ENCODE data around the gene TBX2. TPM values are rescaled to one million over a fixed set of nuclear protein-coding genes. Genes with fewer than 3 reads are reported as not detected.

The TBX2 gene
- total and polyA plus RNA-seq, 2 of the 4 experiments (the other 2 are of a cell fraction): 20.1 to 64.1 TPM

GRCh38 chr17:61371179-61371578 is 28.5 kb upstream of the TBX2 start:
- Histone ChIP-seq H3K4me3 (ENCODE audit: insufficient read depth, low read depth, low read length) (no peak overlapping the region), H3K9me1 (ENCODE audit: insufficient read depth, low read length) (0 out of 2 replicates have a peak, but pooled peaks cover 4% of the 10 kb centered on the region), H3K4me2 (ENCODE audit: low read depth, low read length) (no peak overlapping the region), H3K9ac (ENCODE audit: low read depth, low read length) (no peak overlapping the region), H3K56ac (ENCODE audit: extremely low read depth, insufficient read depth, low read length) (no peak overlapping the region), H3K14ac (replicated peaks; ENCODE audit: low read depth, low read length) (no peak overlapping the region), H3K23ac (ENCODE audit: low read depth, low read length) (no peak overlapping the region), H2BK5ac (ENCODE audit: low read depth, low read length, poor library complexity, severe bottlenecking) (no peak overlapping the region), H4K91ac (ENCODE audit: insufficient read depth, low read depth, low read length) (no peak overlapping the region), H2AK5ac (ENCODE audit: low read depth, low read length) (no peak overlapping the region; the same call in 1 of the 2 replicates), H4K8ac (ENCODE audit: low read depth in 2 of 2, low read length in 2 of 2) (no peak overlapping the region), H3K36me3 (ENCODE audit: control insufficient read depth, insufficient read depth, low read length) (no peaks in the 10 kb centered on the region), H3K4me1 (ENCODE audit: control insufficient read depth, insufficient read depth, low read length) (0 out of 2 replicates have a peak, but pooled peaks cover 2% of the 10 kb centered on the region), H3K4ac (ENCODE audit: low read depth, low read length) (no peak overlapping the region), H3K9me3 (ENCODE audit: control insufficient read depth, insufficient read depth, low read length) (no peaks in the 10 kb centered on the region), H2BK15ac (ENCODE audit: low read depth, low read length) (no peak overlapping the region), H4K20me1 (ENCODE audit: insufficient read depth, low read length) (no peaks in the 10 kb centered on the region), H3K27ac (ENCODE audit: insufficient read depth, low read length) (no peak overlapping the region), H3K27me3 (ENCODE audit: control insufficient read depth, insufficient read depth, low read length) (no peaks in the 10 kb centered on the region), H3K79me1 (ENCODE audit: low read depth in 1 of 2, low read length in 2 of 2) (no peaks in the 10 kb centered on the region), H2BK20ac (ENCODE audit: low read depth, low read length) (no peak overlapping the region), H2BK120ac (ENCODE audit: low read depth, low read length) (no peak overlapping the region), H2AFZ (replicated peaks; ENCODE audit: low read length, poor library complexity) (no peak overlapping the region), H3K18ac (ENCODE audit: low read depth, low read length) (no peak overlapping the region), H2AK9ac (replicated peaks; ENCODE audit: low read depth, low read length, poor library complexity) (peak overlapping the region; percentile 24), H4K5ac (ENCODE audit: low read depth, low read length) (no peak overlapping the region)
- CTCF ChIA-PET: no interaction called here
- DNase-seq: no peak
- ATAC-seq (ENCODE audit: low read depth): no peak
- WGBS, 2 experiments (ENCODE audit: extremely low coverage in 2 of 2, insufficient read length in 1 of 2): no CpG with 5 or more reads among the region's 1 CpG
- intact Hi-C loops (cut with micrococcal nuclease): no loop called here
- in situ Hi-C loops (cut with MboI; ENCODE audit: low sequenced_read_pairs): no loop called here
- no TSS peak for BruUV-seq (replicated peaks)
- POLR2A ChIA-PET (ENCODE audit: unreplicated experiment): no interaction called here
- dilution Hi-C loops (cut with HindIII; ENCODE audit: low sequenced_read_pairs, unreplicated experiment): no loop called here
- TF ChIP-seq RCOR1 (IDR thresholded peaks at IDR 0.05; ENCODE audit: insufficient replicate concordance, low read length): no peak
- no peak for TF ChIP-seq CHD1 (IDR thresholded peaks at IDR 0.05; ENCODE audit: low read depth, low read length)
- no peak for TF ChIP-seq NFE2L2 (IDR thresholded peaks at IDR 0.05; ENCODE audit: low read depth, low read length)
- no peak for TF ChIP-seq CEBPB (IDR thresholded peaks at IDR 0.05; ENCODE audit: low read depth, low read length)
- TF ChIP-seq POLR2A (IDR thresholded peaks at IDR 0.05; ENCODE audit: low read depth, low read length): no peak
- no peak for TF ChIP-seq RFX5 (IDR thresholded peaks at IDR 0.05; ENCODE audit: low read depth, low read length)
- no peak for TF ChIP-seq FOS (IDR thresholded peaks at IDR 0.05; ENCODE audit: low read depth, low read length)
- TF ChIP-seq MAZ (IDR thresholded peaks at IDR 0.05; ENCODE audit: borderline replicate concordance, low read depth, low read length): no peak
- TF ChIP-seq MAFK (IDR thresholded peaks at IDR 0.05; ENCODE audit: low read depth, low read length): no peak
- no peak for TF ChIP-seq SMC3 (IDR thresholded peaks at IDR 0.05; ENCODE audit: low read depth, low read length)
